H9 (cell line): Measurements from ENCODE around the gene RPIA. TPM values are rescaled to one million over a fixed set of nuclear protein-coding genes. Genes with fewer than 3 reads are reported as not detected.

ENCODE experiments used
- DNase-seq: peaks from one replicate; pipeline ENCODE4 v3.0.0-alpha.2; 2017
- H2AFZ ChIP-seq: one replicate; pipeline ENCODE4 v1.6.1; 2013; ENCODE audit warnings: mild to moderate bottlenecking, low read length, control low read depth, moderate library complexity
- H2AK5ac ChIP-seq: 2 replicates; pipeline ENCODE4 v1.6.1; 2013; ENCODE audit warnings: low read length, control low read depth, mixed read lengths; ENCODE audit not compliant: insufficient read length
- H2BK120ac ChIP-seq: one replicate; pipeline ENCODE4 v1.6.1; 2013; ENCODE audit warnings: low read depth, mild to moderate bottlenecking, low read length, control low read depth, inconsistent platforms; ENCODE audit not compliant: poor library complexity, severe bottlenecking
- H2BK12ac ChIP-seq: 2 replicates; pipeline ENCODE4 v1.6.1; 2013; ENCODE audit warnings: low read length, control low read depth, mixed read lengths, low read depth; ENCODE audit not compliant: insufficient read length
- H2BK15ac ChIP-seq: 2 replicates; pipeline ENCODE4 v1.6.1; 2013; ENCODE audit warnings: low read depth, low read length, control low read depth
- H2BK20ac ChIP-seq: one replicate; pipeline ENCODE4 v1.6.1; 2013; ENCODE audit warnings: low read depth, mild to moderate bottlenecking, low read length, control low read depth, inconsistent platforms; ENCODE audit not compliant: poor library complexity, severe bottlenecking
- H2BK5ac ChIP-seq: 2 replicates; pipeline ENCODE4 v1.6.1; 2013; ENCODE audit warnings: low read length, control low read depth, mixed read lengths; ENCODE audit not compliant: insufficient read length
- H3K14ac ChIP-seq: 2 replicates; pipeline ENCODE4 v1.6.1; 2013; ENCODE audit warnings: low read length, control low read depth; ENCODE audit not compliant: insufficient read depth
- H3K18ac ChIP-seq: 2 replicates; pipeline ENCODE4 v1.6.1; 2013; ENCODE audit warnings: low read depth, mild to moderate bottlenecking, mixed read lengths, low read length, control low read depth; ENCODE audit not compliant: insufficient read length
- H3K23ac ChIP-seq: 2 replicates; pipeline ENCODE4 v1.6.1; 2013; ENCODE audit warnings: low read length, control low read depth, mixed read lengths, low read depth; ENCODE audit not compliant: insufficient read length
- H3K23me2 ChIP-seq: 2 replicates; pipeline ENCODE4 v1.6.1; 2013; ENCODE audit warnings: low read depth, mild to moderate bottlenecking, mixed read lengths, low read length, control low read depth; ENCODE audit not compliant: insufficient read length, poor library complexity, severe bottlenecking
- H3K27ac ChIP-seq: 2 replicates; pipeline ENCODE4 v1.5.1; 2013; ENCODE audit warnings: low read length, control low read depth, mixed read lengths, low read depth; ENCODE audit not compliant: insufficient read length
- H3K27me3 ChIP-seq: 2 replicates; pipeline ENCODE4 v1.6.1; 2013; ENCODE audit warnings: low read length, control low read depth, inconsistent platforms; ENCODE audit not compliant: insufficient read depth
- H3K4ac ChIP-seq: 2 replicates; pipeline ENCODE4 v1.6.1; 2013; ENCODE audit warnings: low read depth, mild to moderate bottlenecking, control low read depth, inconsistent platforms, low read length, moderate library complexity
- H3K4me1 ChIP-seq: 2 replicates; pipeline ENCODE4 v1.6.1; 2013; ENCODE audit warnings: low read length, control low read depth, inconsistent platforms; ENCODE audit not compliant: insufficient read depth
- H3K4me2 ChIP-seq: 2 replicates; pipeline ENCODE4 v1.6.1; 2013; ENCODE audit warnings: low read length, control low read depth, mixed read lengths; ENCODE audit not compliant: insufficient read length, insufficient read depth
- H3K56ac ChIP-seq: 2 replicates; pipeline ENCODE4 v1.6.1; 2013; ENCODE audit warnings: low read depth, mild to moderate bottlenecking, mixed read lengths, low read length, control low read depth; ENCODE audit not compliant: insufficient read length
- H3K79me1 ChIP-seq: 2 replicates; pipeline ENCODE4 v1.6.1; 2013; ENCODE audit warnings: low read depth, mild to moderate bottlenecking, moderate library complexity, low read length, control low read depth, inconsistent platforms; ENCODE audit not compliant: insufficient read depth, poor library complexity, severe bottlenecking
- H3K79me2 ChIP-seq: 2 replicates; pipeline ENCODE4 v1.6.1; 2013; ENCODE audit warnings: low read length, control low read depth, inconsistent platforms; ENCODE audit not compliant: insufficient read depth
- H3K9ac ChIP-seq: 2 replicates; pipeline ENCODE4 v1.6.1; 2013; ENCODE audit warnings: low read length, control low read depth, mixed read lengths; ENCODE audit not compliant: insufficient read length; ENCODE audit errors: extremely low read depth
- H3K9me3 ChIP-seq: one replicate; pipeline ENCODE4 v1.6.1; 2013; ENCODE audit warnings: low read depth, low read length, inconsistent platforms; ENCODE audit not compliant: control insufficient read depth
- H3T11ph ChIP-seq: one replicate; pipeline ENCODE4 v1.6.1; 2013; ENCODE audit warnings: mild to moderate bottlenecking, low read length, control low read depth, inconsistent platforms
- H4K20me1 ChIP-seq: one replicate; pipeline ENCODE4 v1.6.1; 2013; ENCODE audit not compliant: control insufficient read depth, insufficient read length, insufficient read depth
- H4K5ac ChIP-seq: 2 replicates; pipeline ENCODE4 v1.6.1; 2013; ENCODE audit warnings: low read depth, mild to moderate bottlenecking, mixed read lengths, low read length, control low read depth; ENCODE audit not compliant: insufficient read length
- H4K8ac ChIP-seq: replicated peaks from 2 replicates; pipeline ENCODE4 v1.6.1; 2013; ENCODE audit warnings: low read length, control low read depth, mixed read lengths, low read depth; ENCODE audit not compliant: insufficient read length
- H4K91ac ChIP-seq: 2 replicates; pipeline ENCODE4 v1.6.1; 2013; ENCODE audit warnings: low read depth, mild to moderate bottlenecking, moderate library complexity, mixed read lengths, low read length, control low read depth; ENCODE audit not compliant: insufficient read length
- H3K27ac Mint-ChIP-seq, 3 experiments: 2 replicates in 2 of 3; 3 replicates in 1 of 3; pipeline ENCODE4 v1.8.0; 2020 to 2021; ENCODE audit warnings: mixed read lengths in 3 of 3, mild to moderate bottlenecking in 1 of 3, moderate library complexity in 1 of 3
- H3K27me3 Mint-ChIP-seq: 2 replicates; pipeline ENCODE4 v1.8.0; 2021; ENCODE audit warnings: low read depth, mild to moderate bottlenecking, moderate library complexity, mixed read lengths
- H3K36me3 Mint-ChIP-seq, 3 experiments: 2 replicates in 2 of 3; 3 replicates in 1 of 3; pipeline ENCODE4 v1.8.0; 2020 to 2021; ENCODE audit warnings: low read depth in 3 of 3, mixed read lengths in 3 of 3; ENCODE audit not compliant: insufficient read depth in 1 of 3
- H3K4me1 Mint-ChIP-seq, 2 experiments: 2 replicates each; pipeline ENCODE4 v1.8.0; 2020; ENCODE audit warnings: mixed read lengths in 2 of 2
- H3K4me3 Mint-ChIP-seq, 2 experiments: 2 replicates in 1 of 2; 3 replicates in 1 of 2; pipeline ENCODE4 v1.8.0; 2020 to 2021; ENCODE audit warnings: mild to moderate bottlenecking in 2 of 2, mixed read lengths in 2 of 2, moderate library complexity in 1 of 2
- H3K9me3 Mint-ChIP-seq, 2 experiments: 2 replicates in 1 of 2; 3 replicates in 1 of 2; pipeline ENCODE4 v1.8.0; 2020; ENCODE audit warnings: mild to moderate bottlenecking in 2 of 2, mixed read lengths in 2 of 2, moderate library complexity in 1 of 2
- CTCF ChIP-seq: fragments of 200-600 bp; sonication (generic); conservative IDR thresholded peaks from 3 replicates; pipeline ENCODE4 v1.8.0; 2021; ENCODE audit warnings: antibody characterized with exemption, mild to moderate bottlenecking
- WGBS: extraction: QIAGEN DNeasy Blood & Tissue Kit; methylation state at CpG from one replicate; pipeline ENCODE4 v1.1.7; 2013; ENCODE audit warnings: missing lambda C conversion rate, low lambda C conversion rate, mixed read lengths; ENCODE audit not compliant: insufficient read length; ENCODE audit errors: extremely low coverage; 5-methylcytosine and 5-hydroxymethylcytosine counted together
- long read RNA-seq: library from polyadenylated mRNA; unstranded; transcript quantifications from one replicate; pipeline ENCODE4 v2.0.0, GENCODE V29; 2020
- total RNA-seq: library from RNA; stranded (reverse); gene quantifications from 2 replicates; pipeline ENCODE4 v1.2.1, GENCODE V29; 2021

The RPIA gene
- total RNA-seq, result 17.3 and 18.6 TPM in 2 replicates
- long read RNA-seq, transcript RPIA-201 (9 exons, 1,848 nt), result major isoform, 36 of 43 reads
- long read RNA-seq, partial matches to known transcripts, result 1 of 43 reads
- long read RNA-seq, other reads (novel, unspliced or antisense), result 6 of 43 reads

GRCh38 chr2:88691339-88692183 is at the start of gene RPIA:
RPIA (plus strand) TSS chr2:88691673; CDS start chr2:88691699, 26 bp downstream.
- H3K79me2 ChIP-seq, result peaks cover 19% of the 10 kb centered on the region; the same call in 1 of the 2 replicates
- no peak within 1 kb of the TSS for H4K91ac ChIP-seq
- H2BK20ac ChIP-seq, result no peak within 1 kb of the TSS
- Mint-ChIP-seq H3K4me3 (peak within 1 kb of the TSS; percentile 90 to 95), H3K27me3 (peaks cover 9% of the 10 kb centered on the region), H3K27ac (peak within 1 kb of the TSS; percentile 49 to 98 (median 90); a peak in 6 of 7 replicates), H3K4me1 (peaks cover 18 to 19% of the 10 kb centered on the region in 2 experiments), H3K9me3 (peaks cover 34 to 41% of the 10 kb centered on the region in 2 experiments), H3K36me3 (peaks cover 26 to 33% (median 27%) of the 10 kb centered on the region in 3 experiments)
- peak within 1 kb of the TSS; percentile 93 for H3K4me2 ChIP-seq
- no peak within 1 kb of the TSS for H2BK12ac ChIP-seq
- no peak within 1 kb of the TSS for H2BK5ac ChIP-seq
- no peak within 1 kb of the TSS for H3K56ac ChIP-seq
- peak within 1 kb of the TSS; percentile 22 for H2AFZ ChIP-seq
- H2AK5ac ChIP-seq, result no peak within 1 kb of the TSS
- H4K8ac ChIP-seq, result no peak within 1 kb of the TSS
- no peaks in the 10 kb centered on the region for H4K20me1 ChIP-seq
- H3T11ph ChIP-seq, result no peak within 1 kb of the TSS
- no peak within 1 kb of the TSS for H2BK120ac ChIP-seq
- no peaks in the 10 kb centered on the region for H3K79me1 ChIP-seq
- peak within 1 kb of the TSS; percentile 85 for H3K9ac ChIP-seq
- peak; percentile 73 for TF ChIP-seq CTCF
- H4K5ac ChIP-seq, result peak within 1 kb of the TSS; percentile 26
- no peaks in the 10 kb centered on the region for H3K27me3 ChIP-seq
- H3K9me3 ChIP-seq, result peaks cover 3% of the 10 kb centered on the region
- H3K18ac ChIP-seq, result peak within 1 kb of the TSS; percentile 20
- peaks cover 12% of the 10 kb centered on the region for H3K23me2 ChIP-seq
- no peak within 1 kb of the TSS for H3K4ac ChIP-seq
- WGBS, result no CpG with 5 or more reads among the region's 71 CpGs
- H3K27ac ChIP-seq, result no peak within 1 kb of the TSS
- H2BK15ac ChIP-seq, result no peak within 1 kb of the TSS
- DNase-seq, result peak; percentile 99
- peaks cover 2% of the 10 kb centered on the region; the same call in 1 of the 2 replicates for H3K4me1 ChIP-seq
- H3K14ac ChIP-seq, result peak within 1 kb of the TSS; percentile 82; the same call in 1 of the 2 replicates
- no peak within 1 kb of the TSS for H3K23ac ChIP-seq
